GM12872 (cell line): ENCODE measurements around the gene NHSL2.

ENCODE experiments used
- TF ChIP-seq, protein P1 (sequence below): IDR thresholded peaks from 3 replicates; pipeline ENCODE4 v1.5.1; 2011; ENCODE audit warnings: low read depth, mild to moderate bottlenecking, low read length, moderate library complexity; ENCODE audit not compliant: insufficient read depth

The NHSL2 gene

DNA sequence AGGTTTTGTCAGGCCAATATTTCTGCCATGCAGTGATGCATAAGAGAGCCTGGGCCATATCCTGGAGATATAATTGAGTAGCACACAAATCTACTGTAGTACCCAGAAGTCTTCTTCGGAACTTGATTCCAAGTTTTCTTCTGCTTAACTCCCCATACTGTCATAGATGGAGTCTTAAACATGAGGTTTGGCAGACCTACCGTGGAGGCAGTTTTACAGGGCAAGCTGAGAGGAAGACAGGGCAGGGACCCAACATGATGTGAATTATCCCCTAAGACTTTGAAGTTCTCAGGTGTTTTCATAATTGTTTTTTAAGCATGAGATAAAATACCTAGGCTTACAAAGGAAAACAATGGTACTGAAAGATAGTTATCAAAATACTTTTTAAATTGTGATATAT lies 18.2 kb downstream of the NHSL2 start:
- TF ChIP-seq, protein P1, sequence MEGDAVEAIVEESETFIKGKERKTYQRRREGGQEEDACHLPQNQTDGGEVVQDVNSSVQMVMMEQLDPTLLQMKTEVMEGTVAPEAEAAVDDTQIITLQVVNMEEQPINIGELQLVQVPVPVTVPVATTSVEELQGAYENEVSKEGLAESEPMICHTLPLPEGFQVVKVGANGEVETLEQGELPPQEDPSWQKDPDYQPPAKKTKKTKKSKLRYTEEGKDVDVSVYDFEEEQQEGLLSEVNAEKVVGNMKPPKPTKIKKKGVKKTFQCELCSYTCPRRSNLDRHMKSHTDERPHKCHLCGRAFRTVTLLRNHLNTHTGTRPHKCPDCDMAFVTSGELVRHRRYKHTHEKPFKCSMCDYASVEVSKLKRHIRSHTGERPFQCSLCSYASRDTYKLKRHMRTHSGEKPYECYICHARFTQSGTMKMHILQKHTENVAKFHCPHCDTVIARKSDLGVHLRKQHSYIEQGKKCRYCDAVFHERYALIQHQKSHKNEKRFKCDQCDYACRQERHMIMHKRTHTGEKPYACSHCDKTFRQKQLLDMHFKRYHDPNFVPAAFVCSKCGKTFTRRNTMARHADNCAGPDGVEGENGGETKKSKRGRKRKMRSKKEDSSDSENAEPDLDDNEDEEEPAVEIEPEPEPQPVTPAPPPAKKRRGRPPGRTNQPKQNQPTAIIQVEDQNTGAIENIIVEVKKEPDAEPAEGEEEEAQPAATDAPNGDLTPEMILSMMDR: no peak

DNA sequence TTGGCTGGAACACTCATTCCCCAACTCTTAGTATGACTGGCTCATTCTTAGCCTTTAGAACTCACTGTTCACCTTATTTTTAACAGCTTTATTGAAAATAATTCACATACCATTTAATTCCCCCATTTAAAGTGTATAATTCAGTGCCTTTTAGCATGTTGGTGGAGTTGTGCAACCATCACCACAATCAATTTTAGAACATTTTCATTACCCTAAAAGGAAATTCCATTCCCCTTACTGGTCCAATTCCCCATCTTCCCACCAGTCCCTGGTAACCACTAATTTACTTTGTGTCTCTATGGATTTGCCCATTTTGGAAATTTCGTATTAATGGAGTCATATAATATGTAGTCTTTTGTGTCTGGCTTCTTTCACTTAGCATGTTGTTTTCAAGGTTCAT lies 19.7 kb downstream of the NHSL2 start:
- TF ChIP-seq, protein P1: no peak

DNA sequence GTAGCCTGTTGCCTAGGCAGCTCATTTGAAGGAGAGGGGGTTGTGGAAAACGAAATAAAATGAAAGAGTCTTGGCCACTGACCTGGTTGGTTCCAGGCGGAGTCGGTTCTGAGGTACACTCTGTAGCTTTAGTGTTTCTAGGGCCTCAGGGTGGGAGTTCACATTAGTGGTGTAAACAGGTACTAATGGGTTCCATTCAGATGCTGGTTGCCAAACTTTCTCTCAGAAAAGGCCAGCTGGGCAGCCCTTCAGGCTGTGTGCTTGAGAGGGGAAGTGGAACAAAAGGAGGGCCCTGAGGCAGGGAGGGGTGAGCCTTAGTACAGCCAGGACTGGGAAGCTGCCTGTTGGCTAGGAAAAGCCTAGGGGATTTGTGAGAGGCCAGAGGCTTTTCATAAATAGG lies 24.8 kb downstream of the NHSL2 start:
- TF ChIP-seq, protein P1: no peak

DNA sequence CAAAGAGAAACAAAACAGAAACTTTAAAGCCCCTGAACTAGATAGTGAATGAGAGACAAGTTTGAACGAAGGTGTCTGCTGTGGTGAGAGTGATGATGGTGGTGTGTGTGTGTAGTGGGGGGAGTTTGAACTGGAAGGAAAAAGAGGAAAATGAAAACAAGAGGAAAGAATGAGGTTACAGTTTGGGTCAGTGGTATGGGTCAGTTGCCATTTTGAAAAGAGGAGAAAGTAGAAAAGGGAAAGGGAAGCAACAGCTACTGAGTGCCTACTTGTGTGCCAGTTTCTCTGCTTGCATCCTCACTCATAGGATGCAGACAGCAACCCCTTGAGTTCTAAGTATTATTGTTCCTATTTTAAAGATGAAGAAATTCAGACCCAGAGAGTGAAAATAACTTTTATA lies 26.0 kb downstream of the NHSL2 start:
- TF ChIP-seq, protein P1: no peak

DNA sequence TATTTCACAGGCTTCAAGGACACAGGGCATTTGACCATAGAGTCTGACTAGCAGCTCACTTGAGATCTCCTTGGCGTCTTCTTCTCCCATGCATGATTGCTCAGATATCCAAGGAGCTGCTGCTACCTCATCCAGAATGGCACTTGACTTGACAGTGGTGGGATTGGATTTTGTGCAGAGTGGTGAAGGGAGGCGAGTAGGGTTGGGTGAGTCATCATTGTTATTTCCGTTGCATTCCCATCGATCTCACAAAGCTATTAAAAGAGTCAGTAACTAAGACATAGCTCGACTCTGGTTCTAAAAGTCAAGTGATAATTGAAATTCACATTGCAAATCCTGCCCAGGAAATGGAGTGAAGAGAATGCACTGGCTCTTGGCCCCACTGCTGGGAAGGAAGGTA lies 27.7 kb downstream of the NHSL2 start:
- TF ChIP-seq, protein P1: no peak

DNA sequence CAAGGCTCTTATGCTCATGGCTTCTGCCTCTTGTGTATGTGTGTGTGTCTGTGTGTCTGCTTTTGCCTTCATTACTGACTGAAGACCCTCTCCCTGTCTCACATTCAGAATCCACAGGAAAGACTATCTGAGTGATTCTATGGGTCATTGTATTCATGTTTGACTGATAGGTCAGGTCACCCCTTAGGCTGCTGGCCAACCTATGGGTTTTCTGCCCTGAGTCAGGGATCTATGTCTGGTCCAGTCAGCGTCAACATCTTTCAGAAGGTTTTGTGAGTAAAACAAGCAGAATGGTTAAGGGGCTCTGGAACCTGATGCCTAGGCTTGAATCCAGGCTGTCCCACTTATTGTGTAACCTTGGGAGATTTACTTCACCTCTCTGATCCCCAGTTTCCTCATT lies 30.5 kb downstream of the NHSL2 start:
- TF ChIP-seq, protein P1: no peak

DNA sequence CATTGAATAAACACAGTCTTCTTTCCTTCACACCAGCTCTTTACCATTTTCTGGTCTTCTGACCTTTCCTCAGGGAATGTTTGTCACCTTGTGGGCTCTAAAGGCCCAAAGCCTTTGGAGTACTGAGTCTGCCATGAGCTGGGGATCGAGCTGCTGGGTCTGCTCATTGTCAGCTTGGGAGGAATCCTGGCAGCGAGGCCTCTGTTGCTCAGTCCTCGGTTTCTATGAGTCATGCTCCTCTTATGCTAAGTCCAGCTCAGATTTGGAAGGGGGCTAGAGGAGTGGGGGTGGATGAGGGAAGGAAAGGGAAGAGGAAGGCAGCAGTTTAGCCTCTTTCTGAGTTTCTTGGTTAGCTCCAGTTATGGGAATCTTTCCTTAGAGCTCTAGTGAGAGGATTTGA lies 31.1 kb downstream of the NHSL2 start:
- TF ChIP-seq, protein P1: no peak

DNA sequence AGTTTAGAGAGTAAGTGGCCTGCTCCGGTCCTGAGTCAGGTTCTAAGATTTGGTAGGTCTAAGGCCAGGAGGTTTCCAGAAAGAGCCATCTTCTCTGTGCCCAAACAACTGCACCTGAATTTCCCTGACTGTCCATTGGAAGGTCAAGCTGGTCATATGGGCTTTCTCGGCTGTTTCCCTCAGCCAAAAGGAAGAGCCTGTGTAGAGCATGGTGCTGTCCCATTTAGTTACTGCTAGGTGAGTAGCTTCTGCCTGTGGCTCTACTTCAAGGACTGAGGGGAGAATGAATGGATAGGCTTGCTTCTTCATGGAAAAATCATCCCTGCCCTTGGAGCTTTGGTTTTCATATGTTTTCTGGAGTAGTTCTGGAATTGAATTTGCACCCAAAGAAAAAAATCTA lies 33.7 kb downstream of the NHSL2 start:
- TF ChIP-seq, protein P1: no peak
